ENCODE measurements around the gene KDM6A.

Gene KDM6A

GRCh38 chrX:44899946-44900345, 27.0 kb downstream of the KDM6A start:
- H3K4me3 ChIP-seq (ENCODE audit: low read depth, low read length), result peak overlapping the region; percentile 40; the same call in 1 of the 2 replicates
- no peak for DNase-seq (ENCODE audit: low read depth)
- no peak for TF ChIP-seq CTCF (IDR thresholded peaks at IDR 0.05; ENCODE audit: insufficient read depth, low read depth, low read length, missing control alignments)

GRCh38 chrX:44903107-44903506, 30.1 kb downstream of the KDM6A start:
- no peak overlapping the region for H3K4me3 ChIP-seq (ENCODE audit: low read depth, low read length)
- DNase-seq (ENCODE audit: low read depth), result peak; percentile 45
- TF ChIP-seq CTCF (IDR thresholded peaks at IDR 0.05; ENCODE audit: insufficient read depth, low read depth, low read length, missing control alignments), result no peak

- H3K4me3 ChIP-seq (ENCODE audit: low read depth, low read length), result peak overlapping the region; percentile 37
- DNase-seq (ENCODE audit: low read depth), result no peak
- TF ChIP-seq CTCF (IDR thresholded peaks at IDR 0.05; ENCODE audit: insufficient read depth, low read depth, low read length, missing control alignments), result no peak
Measured at GRCh38 chrX:44903830-44904530, 31.0 kb downstream of the KDM6A start.

- TF ChIP-seq CTCF (IDR thresholded peaks at IDR 0.05; ENCODE audit: insufficient read depth, low read depth, low read length, missing control alignments), result no peak
- H3K4me3 ChIP-seq (ENCODE audit: low read depth, low read length), result peak overlapping the region; percentile 26
- no peak for DNase-seq (ENCODE audit: low read depth)
Measured at GRCh38 chrX:44904542-44905115, 31.6 kb downstream of the KDM6A start.

- H3K4me3 ChIP-seq (ENCODE audit: low read depth, low read length), result peak overlapping the region; percentile 49
Measured at GRCh38 chrX:44906041-44906440, 33.1 kb downstream of the KDM6A start.

GRCh38 chrX:44906542-44906941, 33.6 kb downstream of the KDM6A start:
- no peak for DNase-seq (ENCODE audit: low read depth)
- peak overlapping the region; percentile 49 for H3K4me3 ChIP-seq (ENCODE audit: low read depth, low read length)
- TF ChIP-seq CTCF (IDR thresholded peaks at IDR 0.05; ENCODE audit: insufficient read depth, low read depth, low read length, missing control alignments), result no peak

More at GRCh38 chrX:44906041-44906440, 33.1 kb downstream of the KDM6A start:
- no peak for DNase-seq (ENCODE audit: low read depth)
- no peak for TF ChIP-seq CTCF (IDR thresholded peaks at IDR 0.05; ENCODE audit: insufficient read depth, low read depth, low read length, missing control alignments)

Measured in GM12865 (cell line).